Epithelial cell of proximal tubule (primary cell): Measurements from ENCODE around the gene TMEM130. TPM values are rescaled to one million over a fixed set of nuclear protein-coding genes. Genes with fewer than 3 reads are reported as not detected.

Experiments
- DNase-seq: peaks from one replicate; pipeline ENCODE4 v3.0.0-alpha.2; 2011; ENCODE audit warnings: low read depth
- H3K4me3 ChIP-seq: 2 replicates; pipeline ENCODE4 v1.5.1; 2011; ENCODE audit warnings: low read depth, mild to moderate bottlenecking, low read length
- CTCF ChIP-seq: conservative IDR thresholded peaks from 2 replicates; pipeline ENCODE4 v1.5.1; 2012; ENCODE audit warnings: low read depth, mild to moderate bottlenecking, low read length
- total RNA-seq: library from RNA; depleted of rRNA; stranded (reverse); fragments of >200 nt; gene quantifications from 2 replicates; pipeline ENCODE4 v1.2.3, GENCODE V29; 2015

The TMEM130 gene
- total RNA-seq, 1 donor from 2014 or later = 2.4 TPM

GRCh38 chr7:98815313-98815712 lies 54.5 kb downstream of the TMEM130 start:
- DNase-seq = no peak
- H3K4me3 ChIP-seq = no peak overlapping the region
- no peak for TF ChIP-seq CTCF

- DNase-seq = no peak
- no peak for TF ChIP-seq CTCF
- no peak overlapping the region for H3K4me3 ChIP-seq
Measured at GRCh38 chr7:98811299-98811698, 58.5 kb downstream of the TMEM130 start.

- no peak for DNase-seq
- no peak for TF ChIP-seq CTCF
- H3K4me3 ChIP-seq = no peak overlapping the region
Measured at GRCh38 chr7:98810153-98810802, 59.5 kb downstream of the TMEM130 start.

- no peak overlapping the region for H3K4me3 ChIP-seq
- no peak for TF ChIP-seq CTCF
- DNase-seq = no peak
Measured at GRCh38 chr7:98808751-98809460, 60.9 kb downstream of the TMEM130 start.

- no peak for TF ChIP-seq CTCF
- DNase-seq = no peak
- H3K4me3 ChIP-seq = no peak overlapping the region
Measured at GRCh38 chr7:98807068-98808048, 62.5 kb downstream of the TMEM130 start.

- TF ChIP-seq CTCF = no peak
- no peak for DNase-seq
- no peak overlapping the region for H3K4me3 ChIP-seq
Measured at GRCh38 chr7:98805956-98806838, 63.6 kb downstream of the TMEM130 start.
